Bronchial epithelial cell (primary cell): Measurements from ENCODE around the gene EPB41L4B. TPM values are rescaled to one million over a fixed set of nuclear protein-coding genes. Genes with fewer than 3 reads are reported as not detected.

Experiments
- DNase-seq: peaks from one replicate; pipeline ENCODE4 v3.0.0-alpha.2; 2010; ENCODE audit warnings: low read depth
- FAIRE-seq: peaks from 2 replicates; lab custom pipeline; 2011; peaks lifted over from hg19 to GRCh38; lab: Jason Lieb, UNC
- H3K27me3 ChIP-seq: 2 replicates; pipeline ENCODE4 v1.5.1; 2011; ENCODE audit warnings: low read length; ENCODE audit not compliant: control insufficient read depth, insufficient read depth
- H3K36me3 ChIP-seq: 2 replicates; pipeline ENCODE4 v1.5.1; 2011; ENCODE audit warnings: low read length; ENCODE audit not compliant: control insufficient read depth, insufficient read depth
- H3K4me3 ChIP-seq: 2 replicates; pipeline ENCODE4 v1.5.1; 2011; ENCODE audit warnings: mild to moderate bottlenecking, low read depth, low read length, control low read depth
- CTCF ChIP-seq: IDR thresholded peaks from 2 replicates; pipeline ENCODE4 v1.5.1; 2011; ENCODE audit warnings: mild to moderate bottlenecking, moderate library complexity, low read length, control low read depth, inconsistent platforms; ENCODE audit not compliant: insufficient read depth, severe bottlenecking
- total RNA-seq: library from RNA; depleted of rRNA; stranded (reverse); fragments of >200 nt; gene quantifications from 2 replicates; pipeline ENCODE4 v1.2.1, GENCODE V29; 2014

The EPB41L4B gene
- total RNA-seq, 1 donor from 2014 or later: 30.3 TPM

- TF ChIP-seq CTCF: no peak
- FAIRE-seq: no peak
- no peak for DNase-seq
- Histone ChIP-seq H3K4me3 (no peak overlapping the region), H3K27me3 (no peaks in the 10 kb centered on the region), H3K36me3 (no peaks in the 10 kb centered on the region)
These were observed 106.4 kb downstream of the EPB41L4B start for GRCh38 chr9:109214414-109214813.

- no peaks in the 10 kb centered on the region for H3K27me3 ChIP-seq
- no peaks in the 10 kb centered on the region for H3K36me3 ChIP-seq
- FAIRE-seq (peak; percentile 62), DNase-seq (no peak)
- no peak for TF ChIP-seq CTCF
- H3K4me3 ChIP-seq: no peak overlapping the region
These were observed 107.4 kb downstream of the EPB41L4B start for GRCh38 chr9:109213285-109214121.

- no peaks in the 10 kb centered on the region for H3K36me3 ChIP-seq
- no peaks in the 10 kb centered on the region for H3K27me3 ChIP-seq
- no peak for DNase-seq
- no peak for TF ChIP-seq CTCF
- H3K4me3 ChIP-seq: no peak overlapping the region
- FAIRE-seq: peak; percentile 23
These were observed 108.1 kb downstream of the EPB41L4B start for GRCh38 chr9:109212768-109213167.

GRCh38 chr9:109206670-109207069 lies 114.2 kb downstream of the EPB41L4B start:
- peak; percentile 34 for DNase-seq
- H3K36me3 ChIP-seq: no peaks in the 10 kb centered on the region
- no peaks in the 10 kb centered on the region for H3K27me3 ChIP-seq
- peak; percentile 44 for TF ChIP-seq CTCF
- H3K4me3 ChIP-seq: no peak overlapping the region
- FAIRE-seq: no peak

GRCh38 chr9:109205526-109205925 lies 115.3 kb downstream of the EPB41L4B start:
- FAIRE-seq (peak; percentile 91), DNase-seq (no peak)
- no peaks in the 10 kb centered on the region for H3K36me3 ChIP-seq
- TF ChIP-seq CTCF: no peak
- H3K27me3 ChIP-seq: no peaks in the 10 kb centered on the region
- no peak overlapping the region for H3K4me3 ChIP-seq
